CD4-positive, alpha-beta memory T cell (primary cell): Measurements from ENCODE around the gene SBDS. TPM values are rescaled to one million over a fixed set of nuclear protein-coding genes. Genes with fewer than 3 reads are reported as not detected.

ENCODE experiments used
- CTCF ChIA-PET: fragments of 350-600 bp; sonication (Branson Sonifier 250); formaldehyde crosslinking; loops from one replicate; lab custom pipeline; 2021; ENCODE audit warnings: inconsistent platforms; ENCODE audit not compliant: partially characterized antibody; lab: Charles Lee
- POLR2A ChIA-PET: fragments of 350-600 bp; sonication (Branson Sonifier 250); formaldehyde crosslinking; loops from one replicate; lab custom pipeline; 2021; ENCODE audit not compliant: partially characterized antibody; lab: Charles Lee
- DNase-seq, 5 donors: peaks; one replicate each; pipeline versions ENCODE4 v3.0.0 to v3.0.0-alpha.2; 2020 to 2022; ENCODE audit warnings: mixed read lengths in 1 of 5
- H3K27ac ChIP-seq: one replicate; pipeline ENCODE4 v1.7.0; 2013; ENCODE audit warnings: low read depth, low read length
- H3K27me3 ChIP-seq: 2 replicates; pipeline ENCODE4 v1.7.0; 2013; ENCODE audit warnings: mild to moderate bottlenecking, low read length, moderate library complexity; ENCODE audit not compliant: insufficient read depth
- H3K36me3 ChIP-seq: 2 replicates; pipeline ENCODE4 v1.7.0; 2013; ENCODE audit warnings: mild to moderate bottlenecking, low read length, moderate library complexity; ENCODE audit not compliant: insufficient read depth
- H3K4me1 ChIP-seq: 2 replicates; pipeline ENCODE4 v1.7.0; 2013; ENCODE audit warnings: mild to moderate bottlenecking, low read length, moderate library complexity; ENCODE audit not compliant: insufficient read depth
- H3K4me3 ChIP-seq, 2 donors: one replicate each; pipeline ENCODE4 v1.7.0; 2013; ENCODE audit warnings: low read length in 2 of 2, mild to moderate bottlenecking in 1 of 2
- H3K9me3 ChIP-seq, 2 donors: one replicate each; pipeline ENCODE4 v1.7.0; 2013; ENCODE audit warnings: low read length in 2 of 2, control low read depth in 1 of 2; ENCODE audit not compliant: control insufficient read depth in 1 of 2
- H3K27ac Mint-ChIP-seq, 7 donors: one replicate each; pipeline ENCODE4 v1.8.0; 2020 to 2021; ENCODE audit warnings: mixed read lengths in 7 of 7, mild to moderate bottlenecking in 6 of 7, inconsistent platforms in 3 of 7, moderate library complexity in 3 of 7
- H3K27me3 Mint-ChIP-seq, 2 donors: one replicate each; pipeline ENCODE4 v1.8.0; 2020 to 2021; ENCODE audit warnings: mixed read lengths in 2 of 2
- H3K36me3 Mint-ChIP-seq, 2 donors: one replicate each; pipeline ENCODE4 v1.8.0; 2020 to 2021; ENCODE audit warnings: mixed read lengths in 2 of 2, inconsistent platforms in 1 of 2, mild to moderate bottlenecking in 1 of 2
- H3K4me1 Mint-ChIP-seq, 4 donors: one replicate each; pipeline ENCODE4 v1.8.0; 2020 to 2021; ENCODE audit warnings: mixed read lengths in 4 of 4, mild to moderate bottlenecking in 1 of 4
- H3K4me3 Mint-ChIP-seq, 8 donors: one replicate each; pipeline ENCODE4 v1.8.0; 2020 to 2021; ENCODE audit warnings: mixed read lengths in 8 of 8, mild to moderate bottlenecking in 7 of 8, moderate library complexity in 6 of 8, inconsistent platforms in 3 of 8
- H3K9me3 Mint-ChIP-seq, 8 donors: one replicate each; pipeline ENCODE4 v1.8.0; 2020 to 2021; ENCODE audit warnings: mixed read lengths in 8 of 8, mild to moderate bottlenecking in 5 of 8, inconsistent platforms in 3 of 8, moderate library complexity in 1 of 8
- intact Hi-C: fragments of 100-400 bp; cut with micrococcal nuclease; formaldehyde crosslinking; loops from one replicate; pipeline ENCODE4 v1.15.1; 2023
- polyA plus RNA-seq, 2 donors: library from polyadenylated mRNA; unstranded; fragments of 300-500 nt; fragmentation: Illumina TruSeq; gene quantifications; one replicate each; pipeline ENCODE4 v1.2.3, GENCODE V29; 2021
- total RNA-seq, 2 experiments: library from RNA; stranded (reverse); gene quantifications; one replicate each; pipeline ENCODE4 v1.2.3, GENCODE V29; 2021

SBDS gene
- total and polyA plus RNA-seq, 4 experiments from 2014 or later = 69.7 to 127 (median 78.1) TPM

DNA sequence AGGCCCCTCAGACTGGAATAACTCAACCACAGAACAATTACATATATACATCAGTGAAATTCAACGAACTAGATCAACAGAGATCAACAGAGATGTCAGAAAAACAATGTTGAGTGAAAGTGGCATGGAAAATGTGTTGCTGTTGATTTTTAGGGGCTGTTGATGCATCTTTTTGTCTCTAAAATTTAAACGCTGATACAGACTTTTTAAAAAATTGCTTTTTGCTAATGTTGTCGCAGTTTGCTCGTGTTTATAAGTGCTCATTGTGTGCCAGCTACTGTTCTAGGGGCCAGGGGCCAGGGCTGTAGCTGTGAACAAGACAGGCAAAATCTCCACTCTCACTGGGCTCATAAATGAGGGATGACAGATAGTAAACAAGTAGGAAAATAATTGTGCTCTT is 56.1 kb downstream of the SBDS start:
- Mint-ChIP-seq H3K4me1 (peaks cover 35 to 52% (median 42%) of the 10 kb centered on the region in 4 donors), H3K27ac (peak overlapping the region in 4 of 7 donors; percentile 13 to 85 (median 60)), H3K36me3 (peaks cover 36 to 57% of the 10 kb centered on the region in 2 donors), H3K27me3 (no peaks in the 10 kb centered on the region), H3K4me3 (no peak overlapping the region), H3K9me3 (no peaks in the 10 kb centered on the region)
- ChIA-PET POLR2A (no interaction called here), CTCF (no interaction called here)
- H3K27me3 ChIP-seq = no peaks in the 10 kb centered on the region
- H3K27ac ChIP-seq = no peak overlapping the region
- intact Hi-C loops = no loop called here
- no peak for DNase-seq
- peaks cover 30% of the 10 kb centered on the region for H3K4me1 ChIP-seq
- H3K4me3 ChIP-seq = no peak overlapping the region
- no peaks in the 10 kb centered on the region for H3K9me3 ChIP-seq
- peaks cover 15% of the 10 kb centered on the region for H3K36me3 ChIP-seq

DNA sequence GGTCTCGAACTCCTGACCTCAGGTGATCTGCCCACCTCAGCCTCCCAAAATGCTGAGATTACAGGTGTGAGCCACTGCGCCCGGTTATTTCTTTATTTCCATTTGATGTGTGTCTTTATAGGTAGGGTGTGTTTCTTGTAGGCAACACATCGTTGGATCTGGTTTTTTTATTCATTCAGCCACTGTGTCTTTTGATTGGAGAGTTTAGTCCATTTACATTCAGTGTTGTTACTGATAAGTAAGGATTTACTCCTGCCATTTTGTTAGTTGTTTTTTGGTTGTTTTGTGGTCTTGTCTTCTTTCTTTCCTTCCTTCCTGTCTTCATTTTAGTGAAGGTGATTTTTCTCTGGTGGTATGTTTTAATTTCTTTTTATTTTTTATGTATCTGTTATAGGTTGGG is 57.4 kb downstream of the SBDS start:
- H3K4me1 ChIP-seq = peaks cover 40% of the 10 kb centered on the region
- peak overlapping the region in 4 of 7 donors; percentile 20 to 74 (median 37) for H3K27ac Mint-ChIP-seq
- H3K9me3 Mint-ChIP-seq = no peaks in the 10 kb centered on the region
- no peaks in the 10 kb centered on the region for H3K27me3 Mint-ChIP-seq
- DNase-seq = no peak
- H3K36me3 Mint-ChIP-seq = peaks cover 33 to 50% of the 10 kb centered on the region in 2 donors
- H3K4me3 ChIP-seq = no peak overlapping the region
- H3K36me3 ChIP-seq = peaks cover 16% of the 10 kb centered on the region
- intact Hi-C loops = no loop called here
- H3K9me3 ChIP-seq = no peaks in the 10 kb centered on the region
- H3K27ac ChIP-seq = no peak overlapping the region
- H3K4me1 Mint-ChIP-seq = peaks cover 41 to 63% (median 51%) of the 10 kb centered on the region in 4 donors
- POLR2A ChIA-PET = no interaction called here
- no peaks in the 10 kb centered on the region for H3K27me3 ChIP-seq
- CTCF ChIA-PET = no interaction called here
- peak overlapping the region in 4 of 8 donors; percentile 7 to 54 (median 31) for H3K4me3 Mint-ChIP-seq

Other genes starting within 250 kb of the SBDS start
- 10 to 100 TPM; 95.9 to 96.8 TPM for gene TMEM248, start 74.4 kb downstream of the SBDS start, total RNA-seq
- gene TMEM248, start 74.4 kb downstream of the SBDS start, polyA plus RNA-seq = 100 to 1,000 TPM; 128 to 134 TPM
- 10 to 100 TPM; 25.9 to 29.6 TPM for gene TYW1, start 1.2 kb upstream of the SBDS start, total RNA-seq
- gene TYW1, start 1.2 kb upstream of the SBDS start, polyA plus RNA-seq = 10 to 100 TPM; 19.2 to 32.3 TPM